DND-41 (cell line): ENCODE results near the gene CEACAM3.

ENCODE experiments used
- CTCF ChIP-seq: IDR thresholded peaks from 2 replicates; pipeline ENCODE4 v1.5.1; 2012; ENCODE audit warnings: borderline replicate concordance, low read length, moderate library complexity, mild to moderate bottlenecking; ENCODE audit not compliant: poor library complexity, severe bottlenecking; ENCODE audit errors: extremely low read depth
- EZH2 ChIP-seq: IDR thresholded peaks from 3 replicates; pipeline ENCODE4 v1.6.1; 2012; ENCODE audit warnings: borderline replicate concordance, low read depth, mild to moderate bottlenecking, moderate library complexity, low read length, inconsistent platforms; ENCODE audit not compliant: severe bottlenecking

GRCh38 chr19:41859618-41860418 lies 63.4 kb downstream of the CEACAM3 start, which contains the start of gene RPS19:
- TF ChIP-seq CTCF: peak; percentile 42
- no peak for TF ChIP-seq EZH2
